ENCODE measurements around the gene LIN28B.

DNA sequence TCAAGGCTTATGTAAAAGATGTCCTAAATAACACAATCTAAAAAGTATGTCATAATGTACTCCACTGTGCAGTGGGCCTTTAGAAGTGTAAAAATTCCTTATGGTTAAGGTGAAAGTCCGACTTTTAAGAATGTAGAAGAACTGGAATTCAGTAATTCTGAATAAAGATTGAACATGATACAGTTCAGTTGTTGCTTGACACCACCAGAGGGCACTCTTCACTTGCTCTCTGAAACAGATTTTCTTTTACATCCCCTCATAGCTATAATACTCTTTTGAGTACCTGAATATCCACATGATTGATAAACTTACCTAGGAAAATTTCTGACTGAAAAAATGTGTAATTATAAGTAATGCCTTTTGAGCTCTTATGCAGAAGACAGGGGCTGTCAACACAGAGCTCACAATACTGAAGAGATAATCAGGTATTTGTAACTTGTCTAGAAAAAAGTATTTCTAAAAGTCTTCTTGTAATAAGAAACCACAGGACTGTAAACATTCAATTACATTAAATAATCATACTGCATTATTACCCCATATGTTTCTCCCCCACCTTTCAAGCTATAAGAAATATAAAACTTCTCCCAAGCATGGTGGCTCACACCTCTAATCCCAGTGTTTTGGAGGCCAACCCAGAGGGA is 130.8 kb downstream of the LIN28B start:
- TF ChIP-seq, protein P1, sequence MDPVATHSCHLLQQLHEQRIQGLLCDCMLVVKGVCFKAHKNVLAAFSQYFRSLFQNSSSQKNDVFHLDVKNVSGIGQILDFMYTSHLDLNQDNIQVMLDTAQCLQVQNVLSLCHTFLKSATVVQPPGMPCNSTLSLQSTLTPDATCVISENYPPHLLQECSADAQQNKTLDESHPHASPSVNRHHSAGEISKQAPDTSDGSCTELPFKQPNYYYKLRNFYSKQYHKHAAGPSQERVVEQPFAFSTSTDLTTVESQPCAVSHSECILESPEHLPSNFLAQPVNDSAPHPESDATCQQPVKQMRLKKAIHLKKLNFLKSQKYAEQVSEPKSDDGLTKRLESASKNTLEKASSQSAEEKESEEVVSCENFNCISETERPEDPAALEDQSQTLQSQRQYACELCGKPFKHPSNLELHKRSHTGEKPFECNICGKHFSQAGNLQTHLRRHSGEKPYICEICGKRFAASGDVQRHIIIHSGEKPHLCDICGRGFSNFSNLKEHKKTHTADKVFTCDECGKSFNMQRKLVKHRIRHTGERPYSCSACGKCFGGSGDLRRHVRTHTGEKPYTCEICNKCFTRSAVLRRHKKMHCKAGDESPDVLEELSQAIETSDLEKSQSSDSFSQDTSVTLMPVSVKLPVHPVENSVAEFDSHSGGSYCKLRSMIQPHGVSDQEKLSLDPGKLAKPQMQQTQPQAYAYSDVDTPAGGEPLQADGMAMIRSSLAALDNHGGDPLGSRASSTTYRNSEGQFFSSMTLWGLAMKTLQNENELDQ (tag by site-specific recombination; IDR thresholded peaks at IDR 0.05; ENCODE audit: low read depth): no peak
- TF ChIP-seq SP2 (tag by site-specific recombination; IDR thresholded peaks at IDR 0.05) (no peak), ZNF660 (tag by site-specific recombination; IDR thresholded peaks at IDR 0.05) (peak; percentile 74)
- TF ChIP-seq, protein P2, sequence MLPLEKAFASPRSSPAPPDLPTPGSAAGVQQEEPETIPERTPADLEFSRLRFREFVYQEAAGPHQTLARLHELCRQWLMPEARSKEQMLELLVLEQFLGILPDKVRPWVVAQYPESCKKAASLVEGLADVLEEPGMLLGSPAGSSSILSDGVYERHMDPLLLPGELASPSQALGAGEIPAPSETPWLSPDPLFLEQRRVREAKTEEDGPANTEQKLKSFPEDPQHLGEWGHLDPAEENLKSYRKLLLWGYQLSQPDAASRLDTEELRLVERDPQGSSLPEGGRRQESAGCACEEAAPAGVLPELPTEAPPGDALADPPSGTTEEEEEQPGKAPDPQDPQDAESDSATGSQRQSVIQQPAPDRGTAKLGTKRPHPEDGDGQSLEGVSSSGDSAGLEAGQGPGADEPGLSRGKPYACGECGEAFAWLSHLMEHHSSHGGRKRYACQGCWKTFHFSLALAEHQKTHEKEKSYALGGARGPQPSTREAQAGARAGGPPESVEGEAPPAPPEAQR (tag by site-specific recombination; IDR thresholded peaks at IDR 0.05): no peak
- TF ChIP-seq, protein P3, sequence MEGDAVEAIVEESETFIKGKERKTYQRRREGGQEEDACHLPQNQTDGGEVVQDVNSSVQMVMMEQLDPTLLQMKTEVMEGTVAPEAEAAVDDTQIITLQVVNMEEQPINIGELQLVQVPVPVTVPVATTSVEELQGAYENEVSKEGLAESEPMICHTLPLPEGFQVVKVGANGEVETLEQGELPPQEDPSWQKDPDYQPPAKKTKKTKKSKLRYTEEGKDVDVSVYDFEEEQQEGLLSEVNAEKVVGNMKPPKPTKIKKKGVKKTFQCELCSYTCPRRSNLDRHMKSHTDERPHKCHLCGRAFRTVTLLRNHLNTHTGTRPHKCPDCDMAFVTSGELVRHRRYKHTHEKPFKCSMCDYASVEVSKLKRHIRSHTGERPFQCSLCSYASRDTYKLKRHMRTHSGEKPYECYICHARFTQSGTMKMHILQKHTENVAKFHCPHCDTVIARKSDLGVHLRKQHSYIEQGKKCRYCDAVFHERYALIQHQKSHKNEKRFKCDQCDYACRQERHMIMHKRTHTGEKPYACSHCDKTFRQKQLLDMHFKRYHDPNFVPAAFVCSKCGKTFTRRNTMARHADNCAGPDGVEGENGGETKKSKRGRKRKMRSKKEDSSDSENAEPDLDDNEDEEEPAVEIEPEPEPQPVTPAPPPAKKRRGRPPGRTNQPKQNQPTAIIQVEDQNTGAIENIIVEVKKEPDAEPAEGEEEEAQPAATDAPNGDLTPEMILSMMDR (tag by site-specific recombination; IDR thresholded peaks at IDR 0.05): peak; percentile 70
- TF ChIP-seq, protein P4, sequence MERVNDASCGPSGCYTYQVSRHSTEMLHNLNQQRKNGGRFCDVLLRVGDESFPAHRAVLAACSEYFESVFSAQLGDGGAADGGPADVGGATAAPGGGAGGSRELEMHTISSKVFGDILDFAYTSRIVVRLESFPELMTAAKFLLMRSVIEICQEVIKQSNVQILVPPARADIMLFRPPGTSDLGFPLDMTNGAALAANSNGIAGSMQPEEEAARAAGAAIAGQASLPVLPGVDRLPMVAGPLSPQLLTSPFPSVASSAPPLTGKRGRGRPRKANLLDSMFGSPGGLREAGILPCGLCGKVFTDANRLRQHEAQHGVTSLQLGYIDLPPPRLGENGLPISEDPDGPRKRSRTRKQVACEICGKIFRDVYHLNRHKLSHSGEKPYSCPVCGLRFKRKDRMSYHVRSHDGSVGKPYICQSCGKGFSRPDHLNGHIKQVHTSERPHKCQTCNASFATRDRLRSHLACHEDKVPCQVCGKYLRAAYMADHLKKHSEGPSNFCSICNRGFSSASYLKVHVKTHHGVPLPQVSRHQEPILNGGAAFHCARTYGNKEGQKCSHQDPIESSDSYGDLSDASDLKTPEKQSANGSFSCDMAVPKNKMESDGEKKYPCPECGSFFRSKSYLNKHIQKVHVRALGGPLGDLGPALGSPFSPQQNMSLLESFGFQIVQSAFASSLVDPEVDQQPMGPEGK (tag by site-specific recombination; IDR thresholded peaks at IDR 0.05): no peak
- TF ChIP-seq, protein P5, sequence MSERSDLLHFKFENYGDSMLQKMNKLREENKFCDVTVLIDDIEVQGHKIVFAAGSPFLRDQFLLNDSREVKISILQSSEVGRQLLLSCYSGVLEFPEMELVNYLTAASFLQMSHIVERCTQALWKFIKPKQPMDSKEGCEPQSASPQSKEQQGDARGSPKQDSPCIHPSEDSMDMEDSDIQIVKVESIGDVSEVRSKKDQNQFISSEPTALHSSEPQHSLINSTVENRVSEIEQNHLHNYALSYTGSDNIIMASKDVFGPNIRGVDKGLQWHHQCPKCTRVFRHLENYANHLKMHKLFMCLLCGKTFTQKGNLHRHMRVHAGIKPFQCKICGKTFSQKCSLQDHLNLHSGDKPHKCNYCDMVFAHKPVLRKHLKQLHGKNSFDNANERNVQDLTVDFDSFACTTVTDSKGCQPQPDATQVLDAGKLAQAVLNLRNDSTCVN (tag by site-specific recombination; optimal IDR thresholded peaks at IDR 0.05): no peak

Measured in HEK293 (cell line).